Measurements from ENCODE around the gene ECT2L.

DNA sequence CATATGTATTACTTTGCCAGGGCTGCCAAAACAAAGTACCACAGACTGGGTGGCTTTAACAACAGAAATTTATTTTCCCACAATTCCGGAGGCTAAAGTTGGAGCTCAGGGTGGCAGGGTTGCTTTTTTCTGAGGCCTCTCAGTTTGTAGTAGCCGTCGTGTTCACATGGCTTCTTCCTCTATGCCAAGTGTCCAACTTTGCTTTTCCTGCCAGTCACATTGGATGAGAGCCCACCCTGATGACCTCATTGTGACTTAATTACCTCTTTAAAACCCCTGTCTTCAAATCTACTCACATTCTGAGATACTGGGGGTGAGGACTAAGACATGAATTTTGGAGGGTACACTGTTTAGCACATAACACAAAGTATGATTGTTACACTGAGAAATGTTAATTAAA lies 9.9 kb upstream of the ECT2L start:
- TF ChIP-seq, protein P1, sequence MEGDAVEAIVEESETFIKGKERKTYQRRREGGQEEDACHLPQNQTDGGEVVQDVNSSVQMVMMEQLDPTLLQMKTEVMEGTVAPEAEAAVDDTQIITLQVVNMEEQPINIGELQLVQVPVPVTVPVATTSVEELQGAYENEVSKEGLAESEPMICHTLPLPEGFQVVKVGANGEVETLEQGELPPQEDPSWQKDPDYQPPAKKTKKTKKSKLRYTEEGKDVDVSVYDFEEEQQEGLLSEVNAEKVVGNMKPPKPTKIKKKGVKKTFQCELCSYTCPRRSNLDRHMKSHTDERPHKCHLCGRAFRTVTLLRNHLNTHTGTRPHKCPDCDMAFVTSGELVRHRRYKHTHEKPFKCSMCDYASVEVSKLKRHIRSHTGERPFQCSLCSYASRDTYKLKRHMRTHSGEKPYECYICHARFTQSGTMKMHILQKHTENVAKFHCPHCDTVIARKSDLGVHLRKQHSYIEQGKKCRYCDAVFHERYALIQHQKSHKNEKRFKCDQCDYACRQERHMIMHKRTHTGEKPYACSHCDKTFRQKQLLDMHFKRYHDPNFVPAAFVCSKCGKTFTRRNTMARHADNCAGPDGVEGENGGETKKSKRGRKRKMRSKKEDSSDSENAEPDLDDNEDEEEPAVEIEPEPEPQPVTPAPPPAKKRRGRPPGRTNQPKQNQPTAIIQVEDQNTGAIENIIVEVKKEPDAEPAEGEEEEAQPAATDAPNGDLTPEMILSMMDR (IDR thresholded peaks at IDR 0.05; ENCODE audit: low read length) = no peak
- no peak for TF ChIP-seq EZH2 (IDR thresholded peaks at IDR 0.05; ENCODE audit: borderline replicate concordance, low read length)
